ENCODE results near the gene PLEKHA6. TPM values are rescaled to one million over a fixed set of nuclear protein-coding genes. Genes with fewer than 3 reads are reported as not detected.

The PLEKHA6 gene
- total RNA-seq, 2 donors from 2014 or later: 18.1 to 25.7 TPM

DNA sequence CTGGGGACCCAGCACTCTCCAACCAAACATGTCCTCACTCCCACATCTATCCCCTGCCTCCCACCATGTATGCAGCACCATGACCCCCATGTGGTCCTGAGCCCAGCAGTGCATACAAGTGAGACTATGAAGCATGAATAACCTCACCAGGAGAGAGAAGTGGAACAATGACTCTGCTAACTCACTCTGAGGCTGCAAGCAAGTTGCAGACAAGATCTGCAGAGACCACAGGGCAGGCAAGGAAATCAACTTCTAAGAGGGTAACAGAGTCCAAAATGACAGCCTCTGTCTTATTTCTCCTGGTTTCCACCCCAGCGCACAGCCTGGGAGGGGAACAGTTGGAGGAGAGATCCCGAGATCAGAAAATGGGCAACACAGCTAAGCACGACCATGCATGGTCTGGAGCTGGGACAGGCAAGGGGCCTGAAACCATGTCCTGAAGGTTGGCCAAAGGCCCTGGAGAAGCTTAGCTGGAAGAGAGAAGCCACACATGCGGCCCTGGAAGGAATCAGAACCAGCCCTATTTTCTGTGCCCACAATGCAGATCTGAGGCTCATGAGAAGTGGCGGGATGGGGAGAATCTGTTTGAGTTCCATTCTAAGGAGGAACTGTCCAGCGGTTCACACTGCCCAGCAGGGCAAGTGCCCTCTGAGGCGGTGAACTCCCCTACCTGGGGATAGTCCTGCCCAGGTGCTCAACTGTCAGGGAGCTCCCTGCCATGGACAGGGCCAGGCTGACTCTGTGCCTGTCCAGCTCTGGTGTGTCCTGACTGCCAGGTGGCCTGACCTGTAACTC lies 181.0 kb downstream of the PLEKHA6 start:
- DNase-seq (ENCODE audit: low spot score): no peak
- H3K27me3 ChIP-seq: no peaks in the 10 kb centered on the region
- H3K4me1 ChIP-seq: no peaks in the 10 kb centered on the region
- H3K9me3 ChIP-seq: no peaks in the 10 kb centered on the region
- H3K36me3 ChIP-seq: no peaks in the 10 kb centered on the region
- no peak overlapping the region for H3K27ac ChIP-seq
- H3K4me3 ChIP-seq: no peak overlapping the region
- no peak for TF ChIP-seq CTCF (IDR thresholded peaks at IDR 0.05)

DNA sequence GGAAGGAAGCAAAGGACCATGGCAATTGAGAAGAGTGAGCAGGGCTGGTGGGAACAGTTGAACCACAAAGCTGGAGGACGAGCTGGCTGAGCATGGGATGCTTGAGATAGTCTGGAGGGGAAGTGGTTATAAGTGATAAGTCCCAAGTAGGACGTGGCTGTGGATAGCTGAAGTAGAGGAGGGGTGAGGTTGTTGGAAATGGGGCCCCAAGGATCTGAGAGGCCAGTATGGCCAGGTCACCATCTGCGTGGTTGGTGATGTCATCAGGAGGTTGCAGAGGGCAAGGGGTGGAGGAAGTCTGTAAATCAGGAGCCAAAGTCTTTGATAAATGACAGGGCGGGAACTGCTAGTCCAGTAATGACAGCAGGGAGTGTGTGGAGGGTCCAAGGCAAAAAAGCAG lies 182.6 kb downstream of the PLEKHA6 start:
- no peak for TF ChIP-seq CTCF (IDR thresholded peaks at IDR 0.05)
- no peaks in the 10 kb centered on the region for H3K4me1 ChIP-seq
- H3K27me3 ChIP-seq: no peaks in the 10 kb centered on the region
- H3K27ac ChIP-seq: no peak overlapping the region
- DNase-seq (ENCODE audit: low spot score): no peak
- no peak overlapping the region for H3K4me3 ChIP-seq
- no peaks in the 10 kb centered on the region for H3K36me3 ChIP-seq
- H3K9me3 ChIP-seq: no peaks in the 10 kb centered on the region

- DNase-seq (ENCODE audit: low spot score): no peak
- H3K4me1 ChIP-seq: no peaks in the 10 kb centered on the region
- H3K4me3 ChIP-seq: no peak overlapping the region
- H3K27ac ChIP-seq: no peak overlapping the region
- no peaks in the 10 kb centered on the region for H3K36me3 ChIP-seq
- peaks cover 0 to under 1% of the 10 kb centered on the region in 2 donors for H3K9me3 ChIP-seq
- TF ChIP-seq CTCF (IDR thresholded peaks at IDR 0.05): no peak
- H3K27me3 ChIP-seq: no peaks in the 10 kb centered on the region
Measured at GRCh38 chr1:204176049-204176448, 183.7 kb downstream of the PLEKHA6 start.

GRCh38 chr1:204174958-204175357 lies 184.8 kb downstream of the PLEKHA6 start:
- H3K4me3 ChIP-seq: no peak overlapping the region
- no peaks in the 10 kb centered on the region for H3K27me3 ChIP-seq
- no peak for DNase-seq (ENCODE audit: low spot score)

DNA sequence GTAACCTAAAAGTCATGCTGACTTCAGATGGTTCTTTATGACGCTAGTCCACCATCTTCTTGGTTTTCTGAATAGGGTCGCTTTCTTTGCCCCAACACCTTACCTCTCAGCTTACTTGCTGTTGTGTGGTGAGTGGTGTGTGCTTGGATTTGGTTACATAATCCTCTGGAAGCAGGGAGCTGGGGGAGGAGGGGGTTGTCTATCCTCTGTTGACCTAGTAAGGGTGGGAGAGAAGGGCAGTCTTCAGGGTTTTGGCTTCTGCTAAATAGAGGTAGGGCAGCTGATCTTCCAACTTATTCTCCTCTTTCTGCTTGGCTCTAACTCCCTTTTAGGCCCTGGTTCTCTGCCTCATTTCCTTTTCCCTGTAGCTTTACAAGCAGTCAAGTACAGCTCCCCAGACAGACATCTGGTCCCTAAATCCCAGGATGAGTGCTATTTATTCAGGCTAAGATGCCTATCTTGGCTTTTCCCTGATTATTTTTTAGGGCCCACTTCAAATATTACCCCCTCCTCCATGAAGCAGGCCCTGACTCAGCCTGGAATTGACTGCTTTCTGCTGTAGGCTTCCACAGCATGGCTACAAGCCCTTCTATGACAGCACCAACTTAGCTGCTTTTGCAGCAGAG lies 187.2 kb downstream of the PLEKHA6 start:
- no peak for TF ChIP-seq CTCF (IDR thresholded peaks at IDR 0.05)
- Histone ChIP-seq H3K9me3 (peaks cover 9 to 27% of the 10 kb centered on the region in 2 donors), H3K27ac (no peak overlapping the region), H3K4me1 (no peaks in the 10 kb centered on the region), H3K27me3 (no peaks in the 10 kb centered on the region), H3K36me3 (no peaks in the 10 kb centered on the region), H3K4me3 (no peak overlapping the region)
- DNase-seq (ENCODE audit: low spot score): no peak

More at GRCh38 chr1:204174958-204175357, 184.8 kb downstream of the PLEKHA6 start:
- Histone ChIP-seq H3K27ac (no peak overlapping the region), H3K4me1 (no peaks in the 10 kb centered on the region), H3K36me3 (no peaks in the 10 kb centered on the region), H3K9me3 (peaks cover 0 to 11% of the 10 kb centered on the region in 2 donors)
- TF ChIP-seq CTCF (IDR thresholded peaks at IDR 0.05): no peak
